ENCODE results near the gene RAMACL. TPM values are rescaled to one million over a fixed set of nuclear protein-coding genes. Genes with fewer than 3 reads are reported as not detected.

RAMACL gene
- total and polyA plus RNA-seq, 2 donors (not counting 1 experiment from before 2014, with no cell fraction given), result 2.7 TPM; not detected in 1

DNA sequence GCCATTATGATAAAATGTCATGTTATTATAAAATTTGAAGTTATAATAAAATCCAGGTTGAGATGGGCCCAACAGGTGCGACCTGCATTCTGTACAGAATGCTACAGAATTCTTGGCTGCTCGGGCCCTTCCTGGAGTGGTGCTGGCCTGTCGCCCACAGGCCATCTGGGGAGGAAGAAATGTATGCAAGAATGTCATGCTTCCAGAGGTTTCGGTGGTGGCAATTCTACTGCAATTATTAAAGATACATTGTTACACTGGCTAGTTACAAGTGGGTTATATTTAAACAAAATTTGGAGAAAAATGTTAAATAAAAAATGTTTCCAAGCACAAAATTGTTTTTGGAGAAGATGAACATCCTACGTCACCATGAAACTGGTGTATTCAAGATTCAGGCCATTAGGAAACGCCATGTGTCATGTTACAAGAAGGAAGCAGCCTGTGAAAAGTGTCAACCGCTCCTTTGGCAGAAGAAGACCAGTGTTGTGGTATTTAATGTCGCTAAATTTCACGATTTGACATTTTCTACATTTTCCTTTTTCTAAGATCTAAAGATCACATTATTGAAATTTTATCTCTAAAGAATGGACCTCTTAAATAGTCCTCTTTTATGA is 7.1 kb downstream of the RAMACL start:
- no peak overlapping the region for H3K9ac ChIP-seq (ENCODE audit: low read length)
- POLR2A ChIA-PET, result no interaction called here
- no peaks in the 10 kb centered on the region for H3K4me1 Mint-ChIP-seq
- H3K9me3 ChIP-seq (ENCODE audit: control extremely low read depth in 1 of 3, control insufficient read depth in 2 of 3, insufficient read depth in 1 of 3, low read length in 2 of 3), result peaks cover 0 to 10% (median 7%) of the 10 kb centered on the region in 3 donors
- TF ChIP-seq EZH2 (IDR thresholded peaks at IDR 0.05; ENCODE audit: borderline replicate concordance, insufficient read depth, low read depth, low read length, poor library complexity, severe bottlenecking), result no peak
- TF ChIP-seq, protein P1, sequence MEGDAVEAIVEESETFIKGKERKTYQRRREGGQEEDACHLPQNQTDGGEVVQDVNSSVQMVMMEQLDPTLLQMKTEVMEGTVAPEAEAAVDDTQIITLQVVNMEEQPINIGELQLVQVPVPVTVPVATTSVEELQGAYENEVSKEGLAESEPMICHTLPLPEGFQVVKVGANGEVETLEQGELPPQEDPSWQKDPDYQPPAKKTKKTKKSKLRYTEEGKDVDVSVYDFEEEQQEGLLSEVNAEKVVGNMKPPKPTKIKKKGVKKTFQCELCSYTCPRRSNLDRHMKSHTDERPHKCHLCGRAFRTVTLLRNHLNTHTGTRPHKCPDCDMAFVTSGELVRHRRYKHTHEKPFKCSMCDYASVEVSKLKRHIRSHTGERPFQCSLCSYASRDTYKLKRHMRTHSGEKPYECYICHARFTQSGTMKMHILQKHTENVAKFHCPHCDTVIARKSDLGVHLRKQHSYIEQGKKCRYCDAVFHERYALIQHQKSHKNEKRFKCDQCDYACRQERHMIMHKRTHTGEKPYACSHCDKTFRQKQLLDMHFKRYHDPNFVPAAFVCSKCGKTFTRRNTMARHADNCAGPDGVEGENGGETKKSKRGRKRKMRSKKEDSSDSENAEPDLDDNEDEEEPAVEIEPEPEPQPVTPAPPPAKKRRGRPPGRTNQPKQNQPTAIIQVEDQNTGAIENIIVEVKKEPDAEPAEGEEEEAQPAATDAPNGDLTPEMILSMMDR (IDR thresholded peaks at IDR 0.05), result no peak
- no peaks in the 10 kb centered on the region for H4K20me1 ChIP-seq (ENCODE audit: control insufficient read depth, insufficient read depth, low read length, poor library complexity, severe bottlenecking)
- WGBS (ENCODE audit: insufficient coverage), result 82% methylated on average over 4 of the region's 9 CpGs
- H2AFZ ChIP-seq (ENCODE audit: insufficient read depth, low read depth, low read length, poor library complexity, severe bottlenecking), result no peak overlapping the region
- DNase-seq, result no peak
- H3K27ac Mint-ChIP-seq, result no peak overlapping the region
- H3K27ac ChIP-seq (ENCODE audit: low read length in 2 of 2), result no peak overlapping the region
- peaks cover 5% of the 10 kb centered on the region for H3K79me2 ChIP-seq (ENCODE audit: control insufficient read depth, insufficient read depth, low read length)
- no peaks in the 10 kb centered on the region for H3K4me1 ChIP-seq (ENCODE audit: control insufficient read depth in 2 of 2, insufficient read depth in 2 of 2, low read length in 2 of 2)
- H3K4me3 ChIP-seq (ENCODE audit: control extremely low read depth in 1 of 5, extremely low read depth in 1 of 5, insufficient read depth in 1 of 5, low read depth in 2 of 5, low read length in 4 of 5), result no peak overlapping the region
- no peaks in the 10 kb centered on the region for H3K27me3 Mint-ChIP-seq
- H3K36me3 ChIP-seq (replicated peaks in 1 of 2; ENCODE audit: control extremely low read depth in 1 of 2, control insufficient read depth in 1 of 2, extremely low read depth in 1 of 2, insufficient read depth in 2 of 2, low read length in 1 of 2), result no peaks in the 10 kb centered on the region
- no peak overlapping the region for H3K4me2 ChIP-seq (replicated peaks; ENCODE audit: low read depth, low read length, poor library complexity, severe bottlenecking)
- no peak for ATAC-seq (ENCODE audit: low read depth)
- no peaks in the 10 kb centered on the region for H3K27me3 ChIP-seq (replicated peaks in 1 of 4; ENCODE audit: control extremely low read depth in 1 of 4, control insufficient read depth in 3 of 4, insufficient read depth in 4 of 4, low read length in 3 of 4)
- peaks cover 11% of the 10 kb centered on the region for H3K9me3 Mint-ChIP-seq (ENCODE audit: insufficient read depth)
- intact Hi-C loops (cut with micrococcal nuclease), result no loop called here
- H3K4me3 Mint-ChIP-seq, result no peak overlapping the region
- CTCF ChIA-PET, result no interaction called here

DNA sequence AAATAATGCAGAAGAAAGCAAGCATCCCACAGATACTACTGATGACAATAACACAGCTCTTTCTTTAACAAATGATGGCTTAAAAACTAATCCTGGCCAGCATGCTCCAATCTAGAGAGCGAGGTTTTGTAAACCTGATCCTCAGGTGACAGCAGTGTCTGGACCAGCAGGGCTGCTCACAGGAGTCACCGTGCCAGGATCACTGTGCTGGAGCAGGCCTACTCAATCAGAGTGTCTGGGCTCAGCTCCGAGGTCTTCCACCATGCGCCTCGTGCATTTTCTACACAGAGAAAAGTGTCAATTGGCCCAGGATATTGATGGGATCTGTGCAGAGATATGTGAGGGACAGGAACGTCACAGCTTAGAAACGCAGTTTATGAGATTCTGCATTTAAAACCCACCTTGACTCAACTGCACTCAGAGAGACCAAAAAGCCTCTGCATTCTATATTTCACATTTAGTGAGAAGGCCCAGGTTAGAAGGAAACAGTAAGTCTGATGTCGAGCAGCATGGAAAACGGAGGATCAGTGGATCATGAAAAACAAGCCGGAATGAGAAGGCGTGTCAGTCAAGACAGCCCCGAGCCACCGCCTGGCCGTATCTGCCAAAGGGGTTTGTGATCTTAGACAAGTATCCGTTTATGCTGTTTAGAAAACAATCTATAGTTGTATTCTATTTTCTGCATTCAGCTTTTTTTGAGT is 7.8 kb downstream of the RAMACL start:
- Histone ChIP-seq H3K27ac (ENCODE audit: low read length in 2 of 2) (no peak overlapping the region), H3K36me3 (replicated peaks in 1 of 2; ENCODE audit: control extremely low read depth in 1 of 2, control insufficient read depth in 1 of 2, extremely low read depth in 1 of 2, insufficient read depth in 2 of 2, low read length in 1 of 2) (no peaks in the 10 kb centered on the region), H3K27me3 (replicated peaks in 1 of 4; ENCODE audit: control extremely low read depth in 1 of 4, control insufficient read depth in 3 of 4, insufficient read depth in 4 of 4, low read length in 3 of 4) (no peaks in the 10 kb centered on the region), H3K4me3 (ENCODE audit: control extremely low read depth in 1 of 5, extremely low read depth in 1 of 5, insufficient read depth in 1 of 5, low read depth in 2 of 5, low read length in 4 of 5) (no peak overlapping the region), H2AFZ (ENCODE audit: insufficient read depth, low read depth, low read length, poor library complexity, severe bottlenecking) (no peak overlapping the region), H3K4me1 (ENCODE audit: control insufficient read depth in 2 of 2, insufficient read depth in 2 of 2, low read length in 2 of 2) (no peaks in the 10 kb centered on the region), H3K9me3 (ENCODE audit: control extremely low read depth in 1 of 3, control insufficient read depth in 2 of 3, insufficient read depth in 1 of 3, low read length in 2 of 3) (peaks cover 0 to 10% (median 7%) of the 10 kb centered on the region in 3 donors), H4K20me1 (ENCODE audit: control insufficient read depth, insufficient read depth, low read length, poor library complexity, severe bottlenecking) (no peaks in the 10 kb centered on the region), H3K79me2 (ENCODE audit: control insufficient read depth, insufficient read depth, low read length) (peaks cover 5% of the 10 kb centered on the region), H3K4me2 (replicated peaks; ENCODE audit: low read depth, low read length, poor library complexity, severe bottlenecking) (no peak overlapping the region), H3K9ac (ENCODE audit: low read length) (no peak overlapping the region)
- H3K4me3 Mint-ChIP-seq, result no peak overlapping the region
- POLR2A ChIA-PET, result no interaction called here
- ATAC-seq (ENCODE audit: low read depth), result no peak
- intact Hi-C loops (cut with micrococcal nuclease), result no loop called here
- CTCF ChIA-PET, result no interaction called here
- no peak for TF ChIP-seq EZH2 (IDR thresholded peaks at IDR 0.05; ENCODE audit: borderline replicate concordance, insufficient read depth, low read depth, low read length, poor library complexity, severe bottlenecking)
- TF ChIP-seq, protein P1 (IDR thresholded peaks at IDR 0.05), result no peak
- H3K9me3 Mint-ChIP-seq (ENCODE audit: insufficient read depth), result peaks cover 11% of the 10 kb centered on the region
- no peak for DNase-seq
- H3K27ac Mint-ChIP-seq, result no peak overlapping the region
- H3K4me1 Mint-ChIP-seq, result no peaks in the 10 kb centered on the region
- WGBS (ENCODE audit: insufficient coverage), result over 99% methylated on average over 9 of the region's 15 CpGs
- H3K27me3 Mint-ChIP-seq, result no peaks in the 10 kb centered on the region
